ENCODE data around the gene CPN1.
A peak's percentile ranks its signal among the peaks of the same experiment; 100 is the strongest.
"Not testable (repeated sequence)": the region's sequence is repeated elsewhere in the genome, so short reads cannot be mapped to it uniquely, and the experiment has no call there.

CPN1 gene

GRCh38 chr10:100022403-100022802 is 59.3 kb downstream of the CPN1 start:
- DNase-seq (ENCODE audit: low read depth in 2 of 2): no peak

DNA sequence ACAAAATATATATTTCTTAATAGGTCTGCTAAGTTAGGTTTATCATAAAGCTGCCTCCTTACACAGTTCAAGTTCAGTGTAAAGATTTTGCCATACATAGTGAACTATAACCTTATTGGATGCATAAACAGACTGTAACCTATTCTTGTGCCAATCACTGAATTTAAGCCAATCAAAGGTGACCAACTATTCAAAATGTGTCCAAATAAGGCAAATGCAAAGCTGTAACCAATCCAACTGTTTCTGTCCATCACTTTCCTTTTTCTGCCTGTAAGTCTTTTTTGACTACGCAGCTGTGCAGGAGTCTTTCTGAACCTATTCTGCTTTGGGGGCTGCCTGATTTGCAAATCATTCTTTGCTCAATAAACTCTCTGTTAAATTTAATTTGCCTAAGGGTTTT is 60.3 kb downstream of the CPN1 start:
- no peak for DNase-seq (ENCODE audit: low read depth in 2 of 2)

- DNase-seq (ENCODE audit: low read depth in 2 of 2): no peak
These were observed 60.8 kb downstream of the CPN1 start for GRCh38 chr10:100020886-100021253.

DNA sequence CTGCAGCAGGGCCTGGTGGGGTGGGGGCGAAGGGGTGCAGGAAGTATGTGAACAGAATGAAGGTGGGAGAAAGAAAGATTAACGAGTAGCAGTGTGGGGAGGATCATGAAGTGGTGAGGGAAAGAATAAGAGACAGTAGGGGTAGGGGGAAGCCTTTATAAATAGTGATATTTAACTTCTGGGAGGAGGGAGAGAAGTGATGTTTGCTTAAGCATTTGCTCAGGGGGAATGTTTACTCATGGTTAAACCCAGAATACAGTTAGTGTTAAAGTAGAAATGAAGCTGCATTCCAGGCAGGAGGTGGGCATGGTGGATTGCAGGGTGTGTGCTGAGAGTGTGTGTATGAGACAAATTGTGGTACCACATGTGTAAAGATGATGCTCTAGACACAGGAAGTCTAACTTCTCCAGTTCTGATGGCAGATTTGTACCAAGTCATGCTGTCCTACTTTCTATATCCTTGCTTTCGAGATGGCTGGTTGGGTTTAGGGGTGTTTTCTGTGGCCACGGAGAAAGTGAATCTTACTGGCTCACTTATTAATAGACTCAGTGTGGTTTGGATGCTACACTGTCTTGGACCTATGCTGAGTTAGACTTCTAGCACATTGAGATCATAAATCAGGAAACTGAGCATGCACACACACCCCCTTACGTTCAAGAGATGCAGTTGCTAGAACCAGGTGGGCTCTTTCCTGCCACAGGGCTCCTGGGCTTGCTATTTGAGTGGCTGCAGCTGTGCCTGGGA is 61.4 kb downstream of the CPN1 start:
- no peak for DNase-seq (ENCODE audit: low read depth in 2 of 2)

DNA sequence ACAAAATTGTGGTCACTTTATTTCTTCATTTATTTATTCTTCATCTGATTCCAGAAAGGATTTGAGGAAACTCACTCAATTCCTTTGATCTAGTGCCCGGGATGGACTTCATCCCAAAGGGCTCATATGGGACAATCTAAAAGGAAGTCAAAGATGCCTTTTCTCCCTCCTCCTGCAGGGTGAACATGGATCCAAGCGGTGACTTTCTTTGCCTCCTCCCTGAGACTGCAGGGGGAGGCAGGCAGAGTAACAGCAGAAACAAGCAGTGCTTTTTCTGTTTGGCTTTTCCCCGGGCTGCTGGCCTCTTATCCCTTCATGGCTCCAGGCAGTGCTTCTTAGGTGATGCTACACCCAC is 61.9 kb downstream of the CPN1 start:
- no peak for DNase-seq (ENCODE audit: low read depth in 2 of 2)

DNA sequence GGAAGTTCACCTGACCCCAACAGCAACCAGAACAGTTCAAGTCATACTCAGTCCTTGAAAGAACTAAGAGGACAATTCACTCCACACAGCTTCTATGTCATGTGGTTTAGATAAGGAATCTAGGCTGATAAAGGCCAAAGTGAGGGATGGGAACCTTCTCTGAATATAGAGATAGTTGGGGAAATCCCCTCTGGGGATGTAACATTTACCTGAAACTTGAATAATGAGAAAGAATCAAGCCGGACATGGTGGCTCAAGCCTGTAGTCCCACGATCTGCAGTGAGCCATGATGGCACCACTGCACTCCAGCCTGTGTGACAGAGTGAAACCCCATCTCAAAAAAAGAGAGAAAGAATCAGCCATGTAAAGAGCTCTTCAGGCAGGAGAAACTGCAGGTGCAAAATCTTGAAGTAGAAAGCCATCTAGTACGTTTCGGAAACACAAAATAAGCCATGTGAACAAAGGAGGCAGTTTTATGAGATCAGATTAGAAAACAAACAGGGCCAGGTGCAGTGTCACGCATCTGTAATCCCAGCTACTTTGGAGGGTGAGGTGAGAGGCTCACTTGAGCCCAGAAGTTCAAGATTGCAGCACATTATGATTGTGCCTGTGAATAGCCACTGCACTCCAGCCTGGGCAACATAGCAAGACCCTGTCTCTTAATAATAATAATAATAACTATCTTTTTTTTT is 67.5 kb downstream of the CPN1 start:
- DNase-seq (ENCODE audit: low read depth in 2 of 2): no peak

DNA sequence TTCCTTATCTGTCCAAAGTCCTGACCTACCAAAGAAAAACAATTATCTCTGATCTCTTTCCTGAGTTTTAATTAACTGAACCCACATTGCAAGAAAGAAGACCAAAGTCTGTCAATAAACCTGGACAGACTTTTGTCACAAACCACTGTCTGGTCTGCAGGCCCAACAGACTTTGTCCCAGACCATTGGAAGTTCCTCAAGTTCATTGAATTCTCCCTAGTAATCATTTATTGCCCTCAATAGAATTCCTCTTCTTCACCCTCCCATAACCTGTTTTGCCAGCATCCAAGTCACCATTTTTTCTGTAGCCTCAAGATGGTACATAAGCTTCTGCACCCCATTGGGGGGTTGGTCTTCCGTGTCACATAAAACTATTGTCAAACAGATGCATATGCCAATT is 68.0 kb downstream of the CPN1 start:
- no peak for DNase-seq (ENCODE audit: low read depth in 2 of 2)

DNA sequence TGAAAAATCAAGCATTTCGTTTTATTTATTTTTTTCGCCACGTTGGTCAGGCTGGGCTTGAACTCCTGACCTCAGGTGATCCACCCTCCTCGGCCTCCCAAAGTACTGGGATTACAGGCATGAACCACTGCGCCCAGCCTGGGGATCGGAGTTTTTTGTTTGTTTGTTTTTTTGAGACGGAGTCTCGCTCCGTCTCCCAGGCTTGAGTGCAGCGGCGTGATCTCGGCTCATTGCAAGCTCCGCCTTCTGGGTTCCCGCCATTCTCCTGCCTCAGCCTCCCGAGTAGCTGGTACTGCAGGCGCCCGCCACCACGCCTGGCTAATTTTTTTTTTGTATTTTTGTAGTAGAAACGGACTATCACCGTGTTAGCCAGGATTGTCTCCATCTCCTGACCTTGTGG is 69.8 kb downstream of the CPN1 start:
- not testable (repeated sequence) for DNase-seq (ENCODE audit: low read depth in 2 of 2)

GRCh38 chr10:100009793-100010676 is 71.6 kb downstream of the CPN1 start, which contains the start of gene DNMBP:
DNMBP (minus strand) TSS chr10:100009947; CDS start chr10:99972124, 37,823 bp downstream.
- DNase-seq (ENCODE audit: low read depth in 2 of 2): peak; percentile 70 to 71

DNA sequence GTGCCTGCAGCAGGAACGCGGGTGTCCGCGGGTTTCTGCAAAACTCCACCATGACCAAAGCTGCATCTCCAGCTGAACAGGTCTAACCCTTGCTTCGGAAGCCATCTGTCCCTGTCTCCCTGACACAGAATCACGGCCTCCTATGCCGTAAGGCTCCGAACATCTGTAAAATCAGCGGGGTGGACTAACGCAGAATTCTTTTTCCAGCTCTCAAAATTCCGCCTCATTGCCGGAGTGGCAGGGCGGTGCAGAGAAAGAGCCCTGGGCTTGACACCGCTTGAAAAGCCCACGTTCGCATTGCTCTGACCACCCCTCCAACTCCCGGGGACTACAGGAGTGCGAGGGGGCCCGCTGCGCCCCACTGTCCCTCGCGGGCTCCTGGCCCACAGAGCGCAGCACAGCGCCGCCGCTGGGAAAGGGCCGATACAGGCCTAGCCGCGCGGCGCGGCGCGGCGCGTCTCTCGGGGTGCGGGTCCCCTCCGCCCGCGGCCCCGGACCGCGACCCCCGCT is 72.3 kb downstream of the CPN1 start:
- DNase-seq (ENCODE audit: low read depth in 2 of 2): no peak

DNA sequence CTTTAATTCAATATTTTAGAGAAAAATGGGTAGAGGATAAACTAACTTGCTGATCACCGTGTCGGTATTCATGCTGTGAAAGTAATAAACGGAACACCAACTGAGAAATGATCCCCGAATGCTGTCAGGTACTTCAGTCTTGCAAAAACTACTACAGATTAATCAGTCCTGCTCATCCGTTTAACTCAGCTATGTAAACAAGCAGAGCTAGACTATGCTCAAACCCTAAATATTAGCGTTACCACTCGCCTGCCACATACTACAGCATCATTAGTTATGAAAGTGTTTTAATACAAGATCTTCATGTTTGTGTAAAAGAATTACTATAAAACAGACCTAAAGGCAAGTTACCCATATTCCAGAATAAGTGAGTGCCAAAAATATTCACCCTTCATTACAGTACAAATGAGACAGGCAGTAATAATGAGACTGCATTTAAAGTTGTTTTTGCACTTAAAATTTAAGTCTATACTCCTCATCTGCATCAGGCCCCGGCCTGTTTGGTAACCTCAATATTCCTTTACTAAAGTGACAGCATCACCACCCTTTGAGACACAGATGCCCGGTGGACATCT is 72.9 kb downstream of the CPN1 start:
- no peak for DNase-seq (ENCODE audit: low read depth in 2 of 2)

DNA sequence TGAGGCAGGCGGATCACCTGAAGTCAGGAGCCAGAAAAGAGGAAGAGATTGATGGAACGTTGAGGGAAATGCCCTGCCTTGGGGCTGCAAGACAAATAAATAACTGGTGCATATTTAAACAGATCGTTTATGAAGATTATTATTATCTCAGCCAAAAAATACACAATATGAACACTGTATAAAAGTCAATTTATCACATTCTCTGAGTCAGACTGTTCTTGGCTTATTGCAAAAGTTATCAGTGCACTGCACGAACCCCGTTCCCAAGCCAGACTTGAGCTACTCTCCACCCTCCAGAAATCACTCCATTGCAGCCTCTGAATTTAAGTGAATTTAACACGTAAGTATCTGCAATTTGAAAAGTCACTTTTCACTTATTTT is 73.5 kb downstream of the CPN1 start:
- no peak for DNase-seq (ENCODE audit: low read depth in 2 of 2)

GRCh38 chr10:100007231-100008141 is 74.2 kb downstream of the CPN1 start:
- no peak for DNase-seq (ENCODE audit: low read depth in 2 of 2)

- DNase-seq (ENCODE audit: low read depth in 2 of 2): no peak
These were observed 75.3 kb downstream of the CPN1 start for GRCh38 chr10:100006243-100006886.

DNA sequence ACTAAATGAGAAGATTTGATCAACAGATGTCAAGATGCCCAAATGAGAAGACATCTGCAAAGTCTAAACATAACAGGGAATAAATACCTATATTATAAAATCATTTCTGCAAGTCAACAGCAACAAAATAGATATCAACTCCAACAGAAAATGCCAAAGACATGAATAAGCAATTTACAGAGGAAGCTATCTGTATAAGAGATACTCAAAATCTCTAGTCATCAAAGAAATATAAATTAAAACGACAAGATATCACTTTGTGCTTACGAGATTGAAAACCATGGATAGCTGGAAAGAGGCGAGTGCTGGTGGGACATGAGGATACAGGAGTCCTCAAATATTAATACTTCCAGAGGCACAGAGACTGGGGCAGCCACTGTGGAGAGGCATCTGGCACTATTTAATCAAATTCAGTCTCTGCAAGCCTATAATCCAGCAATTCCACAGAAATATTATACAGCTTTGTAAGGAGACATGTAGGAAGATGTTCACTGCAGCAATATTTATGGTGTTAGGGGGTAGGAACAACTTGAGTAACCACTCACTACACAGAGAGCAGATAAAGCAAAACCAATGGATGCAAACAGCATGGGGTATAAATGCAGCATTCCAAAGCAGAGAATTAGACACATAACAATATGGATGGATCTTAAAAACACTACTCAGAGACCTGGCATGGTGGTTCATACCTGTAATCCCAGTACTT is 76.7 kb downstream of the CPN1 start:
- DNase-seq (ENCODE audit: low read depth in 2 of 2): no peak

- DNase-seq (ENCODE audit: low read depth in 2 of 2): no peak
These were observed 81.5 kb downstream of the CPN1 start for GRCh38 chr10:100000109-100000644.

GRCh38 chr10:99999319-100000108 is 82.2 kb downstream of the CPN1 start:
- DNase-seq (ENCODE audit: low read depth in 2 of 2): no peak

- DNase-seq (ENCODE audit: low read depth in 2 of 2): no peak
These were observed 82.8 kb downstream of the CPN1 start for GRCh38 chr10:99998889-99999288.
